ENCODE measurements around the gene DUS1L.

DUS1L gene

DNA sequence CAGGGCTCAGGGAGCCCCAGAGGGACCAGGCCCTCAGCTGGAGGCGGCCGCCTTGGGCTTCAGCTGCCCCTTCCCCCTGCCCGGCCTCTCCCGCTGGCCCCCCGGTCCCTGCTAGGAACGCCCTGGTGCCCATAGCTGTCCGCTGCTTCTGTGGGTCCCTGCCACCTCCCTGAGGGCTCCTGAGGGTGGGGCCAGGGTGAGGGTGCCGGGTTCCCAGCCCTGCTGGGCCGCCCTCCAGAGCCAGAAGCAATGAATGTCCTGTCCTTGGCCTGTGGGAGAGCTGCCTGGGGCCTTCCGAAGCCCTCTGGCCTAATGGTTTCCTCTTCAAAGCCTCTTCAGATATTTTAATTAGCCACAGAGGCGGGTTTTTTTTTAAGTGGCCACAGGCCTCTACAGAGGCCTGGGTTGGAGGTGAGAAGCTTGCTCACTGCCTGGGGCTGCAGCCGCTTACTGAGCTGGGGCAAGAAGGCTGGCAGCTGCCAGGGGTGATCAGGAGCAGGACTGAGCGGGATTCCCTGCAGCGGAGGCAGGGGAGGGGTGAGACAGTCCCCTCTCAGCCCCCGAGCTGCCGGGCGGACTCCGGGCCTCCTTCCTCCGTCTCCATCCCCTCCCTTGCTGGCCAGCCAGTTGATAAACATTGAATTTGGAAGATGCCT, 52.8 kb downstream of the DUS1L start:
- DNase-seq (ENCODE audit: low read depth): peak; percentile 46

GRCh38 chr17:82012261-82012639, 53.4 kb downstream of the DUS1L start:
- no peak for DNase-seq (ENCODE audit: low read depth)

DNA sequence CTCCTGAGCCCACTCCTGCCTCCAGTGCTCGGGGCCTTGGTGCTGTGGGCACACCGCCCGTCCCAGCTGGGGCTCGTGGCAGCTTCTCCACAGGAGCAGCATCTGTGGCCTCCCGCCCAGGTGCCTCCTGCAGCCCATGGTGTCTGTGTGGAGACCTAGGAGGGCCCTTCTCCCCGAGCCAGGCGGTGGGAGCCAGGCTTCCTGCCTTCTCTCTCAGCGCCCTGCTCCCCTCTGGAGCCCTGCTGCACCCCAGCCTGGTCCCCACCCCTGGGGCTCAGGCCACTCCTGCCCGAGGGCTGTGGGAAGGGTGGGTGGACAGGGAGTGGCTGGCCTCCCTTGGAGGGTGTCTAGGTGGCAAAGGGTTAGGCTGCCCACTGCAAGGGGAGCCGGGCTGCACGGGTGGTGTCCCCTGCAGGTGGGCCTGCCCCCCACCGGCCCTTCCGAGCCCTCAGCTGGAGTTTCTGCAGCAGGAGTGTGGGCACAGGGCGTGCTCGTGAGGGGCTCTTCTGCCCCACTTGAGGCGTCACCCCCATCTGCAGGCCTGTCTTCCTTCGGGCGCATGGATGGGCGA, 53.9 kb downstream of the DUS1L start:
- no peak for DNase-seq (ENCODE audit: low read depth)

DNA sequence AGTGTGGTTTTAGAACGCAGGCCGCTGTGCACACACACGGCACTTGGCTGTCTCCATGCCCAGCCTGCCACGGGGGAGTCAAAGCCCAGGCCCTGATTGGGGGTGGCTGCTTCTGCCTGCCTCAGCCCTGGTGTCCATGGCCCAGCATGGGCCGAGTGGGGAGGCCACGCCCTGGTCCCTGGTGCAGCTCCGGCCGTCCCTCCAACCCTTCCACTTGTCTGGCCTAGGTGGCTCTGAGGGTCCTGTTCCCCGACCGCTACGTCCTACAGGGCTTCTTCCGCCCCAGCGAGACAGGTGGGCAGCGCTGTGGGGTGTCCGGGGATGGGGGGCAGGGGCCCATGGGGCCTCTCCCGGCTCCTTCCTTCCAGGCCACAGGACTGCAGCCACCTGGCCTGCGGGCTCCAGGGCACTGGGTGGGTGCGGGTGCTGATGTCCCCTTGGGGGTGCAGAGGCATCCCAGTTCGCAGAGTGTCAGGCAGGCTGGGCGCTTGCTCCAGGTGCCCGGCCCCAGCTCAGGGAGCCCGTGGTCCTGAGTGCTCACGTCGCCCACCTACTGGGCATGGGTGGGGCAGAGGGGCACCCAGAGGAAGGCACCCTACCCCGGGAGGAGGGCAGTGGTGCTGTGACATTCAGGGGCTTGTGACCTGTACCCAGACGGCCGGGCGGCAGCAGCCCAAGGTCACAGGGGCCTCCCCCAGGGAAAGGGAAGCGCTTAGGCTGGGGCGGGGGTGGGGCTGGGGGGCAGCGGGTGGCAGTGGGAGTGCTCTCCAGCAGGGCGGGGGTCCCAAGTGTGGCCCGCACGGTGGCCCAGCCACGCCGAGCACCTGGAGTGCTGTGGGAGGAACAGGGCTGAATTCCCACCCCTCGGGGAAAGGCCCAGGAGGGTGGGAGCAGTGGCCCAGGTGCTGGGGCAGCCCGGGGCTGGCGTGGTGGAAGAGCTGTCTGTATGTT, 54.8 kb downstream of the DUS1L start:
- DNase-seq (ENCODE audit: low read depth): no peak

DNA sequence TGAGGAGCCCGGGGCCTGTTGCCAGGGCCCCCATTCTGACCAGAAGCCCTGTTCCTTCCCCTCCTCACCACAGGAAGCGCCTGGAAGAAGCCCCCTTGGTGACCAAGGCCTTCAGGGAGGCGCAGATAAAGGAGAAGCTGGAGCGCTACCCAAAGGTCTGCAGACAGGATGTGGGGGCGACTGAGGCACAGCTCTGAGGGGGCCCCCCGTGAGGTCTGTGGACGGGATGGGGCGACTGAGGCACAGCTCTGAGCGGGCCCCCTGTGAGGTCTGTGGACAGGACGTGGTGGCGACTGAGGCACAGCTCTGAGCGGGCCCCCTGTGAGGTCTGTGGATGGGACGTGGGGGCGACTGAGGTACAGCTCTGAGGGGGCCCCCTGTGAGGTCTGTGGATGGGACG, 56.2 kb downstream of the DUS1L start:
- DNase-seq (ENCODE audit: low read depth): no peak

- DNase-seq (ENCODE audit: low read depth): no peak
Observed at GRCh38 chr17:82008941-82009405, 56.6 kb downstream of the DUS1L start.

DNA sequence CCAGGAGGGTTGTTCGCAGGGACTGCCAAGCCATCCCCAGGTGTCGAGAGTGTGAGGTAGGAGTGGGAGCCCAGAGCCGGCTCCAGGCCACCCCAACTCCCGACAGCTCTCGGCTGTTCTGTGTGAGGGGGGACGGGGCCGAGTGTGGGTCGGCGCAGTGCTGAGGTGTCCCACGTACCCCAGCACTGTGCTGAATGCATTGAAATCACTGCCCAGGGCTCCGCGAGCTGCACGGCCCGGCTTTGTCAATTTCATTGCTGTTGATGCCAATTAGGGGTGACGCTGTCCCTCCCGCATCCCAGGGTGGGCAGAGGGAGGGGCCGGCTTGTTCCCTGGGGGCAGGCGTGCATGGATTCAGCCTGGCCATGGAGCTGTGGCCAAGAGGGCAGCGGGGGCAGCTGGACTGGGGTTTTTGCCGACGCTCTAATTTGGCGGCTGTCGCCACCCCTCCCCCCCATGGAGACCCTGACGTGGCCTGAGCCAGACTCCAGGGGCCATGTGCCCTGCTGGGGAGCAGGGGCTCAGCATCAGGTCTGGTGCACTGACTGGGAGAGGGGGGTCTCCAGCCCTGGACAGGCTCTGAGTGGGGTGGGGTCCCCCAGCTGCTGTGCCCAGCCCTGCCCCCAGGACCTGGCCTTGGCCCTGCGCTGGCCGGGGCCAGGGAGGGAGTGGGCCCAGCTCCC, 57.2 kb downstream of the DUS1L start:
- no peak for DNase-seq (ENCODE audit: low read depth)

Measured in fibroblast of gingiva (primary cell).